ENCODE data around the gene DHRSX.

Gene DHRSX

DNA sequence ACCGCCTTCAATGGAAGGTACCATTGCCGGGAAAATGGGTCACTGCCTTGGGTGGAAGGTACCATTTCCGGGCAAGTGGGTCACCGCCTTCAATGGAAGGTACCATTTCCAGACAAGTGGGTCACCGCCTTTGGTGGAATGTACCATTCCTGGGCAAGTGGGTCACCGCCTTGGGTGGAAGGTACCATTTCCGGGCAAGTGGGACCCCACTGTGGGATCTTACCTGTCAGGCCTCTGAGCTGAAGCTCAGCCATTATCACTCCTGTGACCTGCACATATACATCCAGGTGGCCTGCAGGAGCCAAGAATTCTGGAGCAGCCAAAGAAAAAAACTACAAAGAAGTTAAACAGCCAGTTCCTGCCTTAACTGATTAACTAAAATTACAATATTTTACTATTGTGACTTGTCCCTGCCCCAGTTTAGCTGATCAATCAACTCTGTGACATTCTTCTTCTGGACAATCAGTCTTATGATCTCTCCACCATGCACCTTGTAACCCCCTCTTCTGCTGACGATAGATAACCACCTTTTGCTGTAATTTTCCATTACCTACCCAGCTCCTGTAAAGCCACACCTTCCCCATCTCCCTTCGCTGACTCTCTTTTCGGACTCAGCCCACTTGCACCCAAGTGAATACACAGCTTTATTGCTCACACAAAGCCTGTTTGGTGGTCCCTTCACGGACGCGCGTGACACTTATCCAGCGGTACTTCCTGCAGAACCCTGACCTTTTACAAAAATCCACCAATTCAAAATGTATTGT, 313.2 kb downstream of the DHRSX start:
- no peak for DNase-seq

DNA sequence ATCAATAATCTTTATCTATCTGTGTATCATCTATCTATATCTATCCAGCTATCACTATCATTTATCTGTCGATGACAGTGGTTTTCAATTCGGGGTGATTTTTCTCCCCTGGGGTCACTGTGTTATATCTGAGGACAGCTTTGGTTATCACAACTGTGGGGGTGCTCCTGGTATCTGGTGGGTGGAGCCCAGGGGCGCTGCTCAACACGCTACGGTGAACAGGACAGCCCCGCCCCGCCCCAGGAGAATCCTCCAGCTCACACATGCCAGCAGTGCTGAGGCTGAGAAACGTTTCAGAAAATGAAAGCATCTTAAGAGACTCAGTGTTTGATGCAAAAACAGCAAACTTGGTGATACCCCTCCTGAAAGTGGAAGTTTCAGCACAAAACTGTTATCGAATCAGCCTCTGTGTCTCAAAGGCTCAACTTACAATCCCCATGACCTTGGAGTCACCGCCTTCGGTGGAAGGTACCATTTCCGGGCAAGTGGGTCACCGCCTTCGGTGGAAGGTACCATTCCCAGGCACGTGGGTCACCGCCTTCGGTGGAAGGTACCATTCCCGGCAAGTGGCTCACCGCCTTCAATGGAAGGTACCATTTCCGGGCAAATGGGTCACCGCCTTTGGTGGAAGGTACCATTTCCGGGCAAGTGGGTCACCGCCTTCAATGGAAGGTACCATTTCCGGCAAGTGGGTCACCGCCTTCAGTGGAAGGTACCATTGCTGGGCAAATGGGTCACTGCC, 315.3 kb downstream of the DHRSX start:
- DNase-seq, result no peak

DNA sequence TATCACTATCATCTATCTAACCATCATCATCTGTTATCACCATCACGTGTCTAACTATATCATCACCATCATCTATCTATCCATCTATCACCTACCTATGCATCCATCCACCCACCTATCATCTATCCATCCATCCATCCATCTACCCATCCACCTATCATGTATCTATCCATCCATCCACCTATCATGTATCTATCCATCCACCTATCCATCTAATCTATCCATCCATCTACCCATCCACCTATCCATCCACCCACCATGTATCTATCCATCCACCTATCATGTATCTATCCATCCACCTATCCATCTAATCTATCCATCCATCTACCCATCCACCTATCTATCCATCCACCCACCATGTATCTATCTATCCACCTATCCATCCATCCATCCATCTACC, 316.7 kb downstream of the DHRSX start:
- DNase-seq, result no peak

DNA sequence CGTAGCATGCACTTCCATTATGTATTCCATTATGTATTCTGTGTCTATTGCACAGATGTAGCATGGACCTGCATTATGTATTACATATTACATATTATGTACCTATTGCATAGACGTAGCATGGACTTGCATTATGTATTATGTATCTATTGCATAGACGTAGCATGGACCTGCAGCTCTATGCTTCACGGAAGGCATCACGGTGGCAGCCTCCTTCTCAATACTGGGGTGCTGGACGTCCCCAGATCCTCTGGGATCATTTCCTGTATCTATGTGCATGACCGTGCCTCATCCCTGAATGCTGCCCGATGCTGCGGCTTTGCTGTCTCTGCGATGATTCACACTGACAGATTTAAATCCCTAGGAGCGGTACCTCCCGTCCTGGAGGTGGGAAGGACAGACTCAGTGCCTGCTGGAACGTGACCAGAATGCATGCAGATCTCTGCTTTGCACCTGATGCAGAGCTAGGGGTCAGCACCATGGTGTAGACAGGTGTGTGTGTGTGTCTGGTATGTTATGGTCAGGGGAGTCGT, 317.5 kb downstream of the DHRSX start:
- no peak for DNase-seq

DNA sequence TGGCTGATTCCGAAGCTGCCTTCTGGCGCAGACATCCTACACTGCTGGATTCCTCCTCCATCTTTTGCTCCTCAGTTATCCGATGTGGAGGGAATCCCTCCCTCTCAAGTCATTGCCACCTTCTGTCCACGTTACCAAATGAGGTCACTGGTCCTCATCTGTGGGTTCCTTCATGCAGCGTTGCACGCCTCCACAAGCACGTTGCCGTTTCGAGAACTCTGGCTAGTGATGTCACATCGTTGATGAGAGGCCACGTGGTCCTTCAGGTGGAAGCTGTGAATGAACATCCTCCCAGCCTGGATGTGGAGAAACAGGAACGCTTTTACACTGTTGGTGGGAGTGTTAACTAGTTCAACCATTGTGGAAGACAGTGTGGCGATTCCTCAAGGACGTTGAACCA, 323.2 kb downstream of the DHRSX start:
- DNase-seq, result no peak

DNA sequence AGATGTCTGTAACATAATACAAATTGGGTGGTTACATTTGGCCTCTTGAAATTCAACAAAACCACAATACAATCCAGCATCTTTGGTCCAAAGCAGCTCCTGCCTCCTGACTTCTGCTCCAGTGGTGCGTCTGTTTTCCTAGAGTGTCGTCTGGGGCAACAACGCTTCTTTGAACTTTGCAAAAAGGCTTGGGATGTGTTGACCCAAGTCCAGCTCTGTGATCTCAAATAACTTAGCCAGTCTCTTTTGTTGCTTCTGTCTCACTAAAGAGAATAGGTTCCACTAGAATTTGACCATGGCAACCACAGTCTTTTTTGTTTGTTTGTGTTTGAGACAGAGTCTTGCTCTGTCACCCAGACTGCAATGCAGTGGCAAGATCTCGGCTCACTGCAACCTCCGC, 324.0 kb downstream of the DHRSX start:
- no peak for DNase-seq

DNA sequence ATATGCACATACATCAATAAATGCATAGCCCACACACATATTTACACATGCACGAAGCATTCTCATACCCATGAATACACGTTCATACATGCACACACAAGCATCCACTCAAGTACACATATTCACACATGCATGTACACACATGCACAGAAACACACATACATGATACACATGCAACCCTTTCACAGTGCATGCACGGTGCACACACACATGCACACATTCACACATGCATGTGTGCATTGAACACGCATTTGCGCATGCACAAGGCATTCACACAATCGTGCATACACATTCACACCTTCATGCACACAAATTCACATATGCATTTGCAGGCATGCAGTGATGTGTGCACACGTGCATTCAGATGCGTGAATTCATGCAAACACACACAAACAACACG, 324.5 kb downstream of the DHRSX start:
- DNase-seq, result no peak

DNA sequence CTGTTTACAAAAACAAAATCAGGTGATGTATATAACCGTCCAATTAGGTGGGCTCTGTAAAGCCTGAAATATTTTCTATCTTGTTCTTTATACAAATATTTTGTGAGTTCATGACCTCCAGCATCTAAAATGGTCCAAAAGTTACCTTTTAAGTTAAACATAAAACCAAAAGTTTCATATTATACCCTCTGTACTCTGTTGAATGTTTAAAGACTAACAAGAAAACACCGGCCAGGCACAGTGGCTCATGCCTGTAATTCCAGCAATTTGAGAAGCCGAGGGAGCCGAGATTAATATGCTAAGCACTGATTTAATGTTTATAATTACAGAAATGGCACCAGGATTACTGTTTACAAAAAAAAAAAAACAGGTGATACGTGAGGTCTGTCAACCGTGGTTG, 328.4 kb downstream of the DHRSX start:
- DNase-seq, result no peak

All from islet precursor cell (in vitro differentiated cells).